HL-60 (cell line): ENCODE results near the gene NATD1.

Experiments
- DNase-seq, 2 experiments: peaks; one replicate each; pipeline ENCODE4 v3.0.0-alpha.2; 2010 to 2020; ENCODE audit warnings: low read depth in 1 of 2, low spot score in 1 of 2
- H3K27ac ChIP-seq: fragments of 250-450 bp; sonication (Bioruptor Pico); replicated peaks from 2 replicates; pipeline ENCODE4 v1.5.1; 2020; ENCODE audit warnings: mild to moderate bottlenecking, moderate library complexity
- H3K27me3 ChIP-seq: fragments of 250-450 bp; sonication (Bioruptor Pico); 2 replicates; pipeline ENCODE4 v1.5.1; 2021; ENCODE audit warnings: mild to moderate bottlenecking, moderate library complexity; ENCODE audit not compliant: insufficient read depth, poor library complexity, severe bottlenecking
- H3K4me3 ChIP-seq: replicated peaks from 2 replicates; pipeline ENCODE4 v1.5.1; 2011; ENCODE audit warnings: mild to moderate bottlenecking, control low read depth, low read length; ENCODE audit not compliant: insufficient read depth
- GABPA ChIP-seq: IDR thresholded peaks from 2 replicates; pipeline ENCODE4 v1.6.1; 2012; ENCODE audit warnings: low read depth
- POLR2AphosphoS5 ChIP-seq: IDR thresholded peaks from 2 replicates; pipeline ENCODE4 v1.6.1; 2012; ENCODE audit warnings: low read depth
- SPI1 ChIP-seq: IDR thresholded peaks from 2 replicates; pipeline ENCODE4 v1.6.1; 2012; ENCODE audit warnings: low read depth, mild to moderate bottlenecking, borderline replicate concordance
- TF ChIP-seq, protein P1 (sequence below): IDR thresholded peaks from 2 replicates; pipeline ENCODE4 v1.6.1; 2012; ENCODE audit warnings: low read depth; ENCODE audit not compliant: insufficient replicate concordance
- TF ChIP-seq, protein P2 (sequence below): IDR thresholded peaks from one replicate; pipeline ENCODE4 v1.5.1; 2011; ENCODE audit warnings: low read length, control low read depth, inconsistent platforms; ENCODE audit not compliant: insufficient read depth

The NATD1 gene

DNA sequence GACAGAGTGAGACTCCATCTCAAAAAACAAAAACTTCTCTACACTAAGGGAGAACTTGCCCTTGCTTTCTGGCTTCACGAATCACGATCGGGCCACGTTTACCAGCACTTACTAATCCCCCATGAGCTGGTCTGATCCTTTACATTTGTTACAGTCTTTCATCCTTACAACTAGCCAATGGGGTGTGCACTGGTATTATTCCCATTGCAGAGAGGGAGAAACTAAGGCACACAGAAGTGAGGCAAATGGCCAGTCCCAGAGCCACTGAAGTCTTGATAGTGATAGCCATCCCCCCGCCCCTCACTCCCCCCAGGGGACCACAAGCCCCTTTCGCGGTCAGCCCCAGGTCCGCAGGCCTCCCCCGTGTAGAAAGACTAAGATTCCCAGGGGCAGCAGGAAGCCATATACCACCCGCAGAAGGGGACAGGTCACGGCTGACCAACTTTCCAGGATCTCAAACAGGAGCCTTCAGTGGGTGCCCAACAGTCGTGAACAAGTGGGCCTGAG, 868 bp downstream of the NATD1 start:
- TF ChIP-seq SPI1 (no peak), POLR2AphosphoS5 (no peak), GABPA (no peak)
- TF ChIP-seq, protein P1, sequence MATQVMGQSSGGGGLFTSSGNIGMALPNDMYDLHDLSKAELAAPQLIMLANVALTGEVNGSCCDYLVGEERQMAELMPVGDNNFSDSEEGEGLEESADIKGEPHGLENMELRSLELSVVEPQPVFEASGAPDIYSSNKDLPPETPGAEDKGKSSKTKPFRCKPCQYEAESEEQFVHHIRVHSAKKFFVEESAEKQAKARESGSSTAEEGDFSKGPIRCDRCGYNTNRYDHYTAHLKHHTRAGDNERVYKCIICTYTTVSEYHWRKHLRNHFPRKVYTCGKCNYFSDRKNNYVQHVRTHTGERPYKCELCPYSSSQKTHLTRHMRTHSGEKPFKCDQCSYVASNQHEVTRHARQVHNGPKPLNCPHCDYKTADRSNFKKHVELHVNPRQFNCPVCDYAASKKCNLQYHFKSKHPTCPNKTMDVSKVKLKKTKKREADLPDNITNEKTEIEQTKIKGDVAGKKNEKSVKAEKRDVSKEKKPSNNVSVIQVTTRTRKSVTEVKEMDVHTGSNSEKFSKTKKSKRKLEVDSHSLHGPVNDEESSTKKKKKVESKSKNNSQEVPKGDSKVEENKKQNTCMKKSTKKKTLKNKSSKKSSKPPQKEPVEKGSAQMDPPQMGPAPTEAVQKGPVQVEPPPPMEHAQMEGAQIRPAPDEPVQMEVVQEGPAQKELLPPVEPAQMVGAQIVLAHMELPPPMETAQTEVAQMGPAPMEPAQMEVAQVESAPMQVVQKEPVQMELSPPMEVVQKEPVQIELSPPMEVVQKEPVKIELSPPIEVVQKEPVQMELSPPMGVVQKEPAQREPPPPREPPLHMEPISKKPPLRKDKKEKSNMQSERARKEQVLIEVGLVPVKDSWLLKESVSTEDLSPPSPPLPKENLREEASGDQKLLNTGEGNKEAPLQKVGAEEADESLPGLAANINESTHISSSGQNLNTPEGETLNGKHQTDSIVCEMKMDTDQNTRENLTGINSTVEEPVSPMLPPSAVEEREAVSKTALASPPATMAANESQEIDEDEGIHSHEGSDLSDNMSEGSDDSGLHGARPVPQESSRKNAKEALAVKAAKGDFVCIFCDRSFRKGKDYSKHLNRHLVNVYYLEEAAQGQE, result no peak
- TF ChIP-seq, protein P2, sequence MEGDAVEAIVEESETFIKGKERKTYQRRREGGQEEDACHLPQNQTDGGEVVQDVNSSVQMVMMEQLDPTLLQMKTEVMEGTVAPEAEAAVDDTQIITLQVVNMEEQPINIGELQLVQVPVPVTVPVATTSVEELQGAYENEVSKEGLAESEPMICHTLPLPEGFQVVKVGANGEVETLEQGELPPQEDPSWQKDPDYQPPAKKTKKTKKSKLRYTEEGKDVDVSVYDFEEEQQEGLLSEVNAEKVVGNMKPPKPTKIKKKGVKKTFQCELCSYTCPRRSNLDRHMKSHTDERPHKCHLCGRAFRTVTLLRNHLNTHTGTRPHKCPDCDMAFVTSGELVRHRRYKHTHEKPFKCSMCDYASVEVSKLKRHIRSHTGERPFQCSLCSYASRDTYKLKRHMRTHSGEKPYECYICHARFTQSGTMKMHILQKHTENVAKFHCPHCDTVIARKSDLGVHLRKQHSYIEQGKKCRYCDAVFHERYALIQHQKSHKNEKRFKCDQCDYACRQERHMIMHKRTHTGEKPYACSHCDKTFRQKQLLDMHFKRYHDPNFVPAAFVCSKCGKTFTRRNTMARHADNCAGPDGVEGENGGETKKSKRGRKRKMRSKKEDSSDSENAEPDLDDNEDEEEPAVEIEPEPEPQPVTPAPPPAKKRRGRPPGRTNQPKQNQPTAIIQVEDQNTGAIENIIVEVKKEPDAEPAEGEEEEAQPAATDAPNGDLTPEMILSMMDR, result no peak
- Histone ChIP-seq H3K27me3 (peaks cover 3% of the 10 kb centered on the region), H3K27ac (no peak overlapping the region), H3K4me3 (peak overlapping the region; percentile 47)
- DNase-seq, result no peak

DNA sequence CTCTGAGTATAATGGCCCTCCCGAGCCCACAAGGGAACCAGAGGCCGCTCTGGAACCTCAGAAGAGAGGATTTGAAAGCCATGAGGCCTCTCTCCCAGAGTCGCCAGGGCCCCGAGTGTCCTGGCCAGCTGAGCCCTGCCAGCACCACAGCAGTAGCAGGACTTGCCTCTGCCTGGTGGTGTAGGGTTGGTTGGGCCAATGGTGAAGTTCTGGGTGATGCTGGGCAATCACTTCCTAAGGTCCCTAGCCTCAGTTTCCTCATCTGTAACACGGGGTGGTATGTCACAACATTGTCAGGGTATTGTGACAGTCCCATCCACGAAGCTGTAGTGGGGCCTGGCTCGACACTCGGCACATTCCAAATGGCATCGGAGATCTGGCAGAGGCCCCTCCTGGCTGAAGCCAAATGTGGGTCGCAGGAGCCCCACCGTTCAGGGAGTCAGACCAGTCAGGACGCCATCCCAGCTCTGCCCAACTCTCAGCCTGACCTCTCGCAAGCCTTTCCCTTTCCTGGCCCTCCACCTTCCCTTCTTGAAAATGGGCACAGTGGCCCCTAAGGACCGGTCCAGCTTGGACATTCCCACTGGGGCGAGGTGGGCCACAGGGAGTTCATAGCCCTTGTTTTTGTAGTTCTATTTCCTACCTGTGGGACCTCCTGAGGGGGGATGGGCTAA, 1.7 kb downstream of the NATD1 start:
- no peak overlapping the region for H3K4me3 ChIP-seq
- DNase-seq, result no peak
- TF ChIP-seq, protein P1, result no peak
- TF ChIP-seq GABPA (no peak), POLR2AphosphoS5 (no peak), SPI1 (no peak)
- TF ChIP-seq, protein P2, result no peak
- H3K27ac ChIP-seq, result no peak overlapping the region
- H3K27me3 ChIP-seq, result peaks cover 3% of the 10 kb centered on the region

DNA sequence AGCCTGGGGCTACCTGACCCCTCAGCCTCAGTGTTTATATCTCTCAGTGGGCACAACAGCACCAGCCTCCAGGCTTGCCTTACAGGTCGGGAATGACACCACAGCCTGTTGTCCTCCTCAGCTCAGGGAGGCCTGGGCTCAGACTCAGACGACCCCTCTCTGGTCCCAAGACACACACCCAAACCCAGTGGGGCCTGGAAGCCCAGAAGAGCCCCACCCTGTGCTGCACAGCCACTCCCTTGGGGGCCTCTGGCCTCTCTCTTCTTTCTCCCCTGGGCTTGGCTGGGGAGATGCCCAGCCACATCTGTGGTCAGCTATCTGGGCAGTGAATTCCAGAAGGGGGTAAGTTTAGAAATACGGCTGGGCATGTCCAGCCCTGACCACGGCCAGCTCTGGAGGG, 2.4 kb downstream of the NATD1 start:
- H3K27me3 ChIP-seq, result peaks cover 3% of the 10 kb centered on the region
- no peak overlapping the region for H3K27ac ChIP-seq
- no peak for TF ChIP-seq SPI1
- TF ChIP-seq, protein P2, result no peak
- TF ChIP-seq POLR2AphosphoS5, result no peak
- TF ChIP-seq GABPA, result no peak
- TF ChIP-seq, protein P1, result no peak
- no peak for DNase-seq
- no peak overlapping the region for H3K4me3 ChIP-seq
